Endothelial cell of umbilical vein (primary cell): Measurements from ENCODE around the gene TTLL11. TPM values are rescaled to one million over a fixed set of nuclear protein-coding genes. Genes with fewer than 3 reads are reported as not detected.

ENCODE experiments used
- BruUV-seq: library from RNA; stranded (reverse); fragments of 400-500 nt; replicated peaks from 2 replicates; lab custom pipeline; 2021; lab: Mats Ljungman, UMichigan
- CTCF ChIA-PET: fragments of 300-600, 350-600 bp; sonication (Branson Sonifier 250); formaldehyde crosslinking; loops from one replicate; lab custom pipeline; 2021; ENCODE audit warnings: antibody characterized with exemption, inconsistent platforms; lab: Charles Lee
- POLR2A ChIA-PET: fragments of 300-600, 350-600 bp; sonication (Branson Sonifier 250); formaldehyde crosslinking; loops from one replicate; lab custom pipeline; 2021; ENCODE audit warnings: antibody characterized with exemption, inconsistent platforms; lab: Charles Lee
- DNase-seq: peaks from one replicate; pipeline ENCODE4 v3.0.0-alpha.2; 2011; ENCODE audit warnings: low read depth, low spot score
- FAIRE-seq: peaks from 2 replicates; lab custom pipeline; 2011; peaks lifted over from hg19 to GRCh38; lab: Jason Lieb, UNC
- H2AFZ ChIP-seq: 2 replicates; pipeline ENCODE4 v1.6.0; 2012; ENCODE audit warnings: low read depth, low read length, control low read depth, inconsistent platforms
- H3K27ac ChIP-seq: 2 replicates; pipeline ENCODE4 v1.5.1; 2011; ENCODE audit warnings: low read depth, mild to moderate bottlenecking, control low read depth, low read length, moderate library complexity; ENCODE audit not compliant: insufficient read depth
- H3K27me3 ChIP-seq, 2 experiments: 2 replicates each; pipeline versions ENCODE4 v1.6.0 to v1.6.1; 2011; ENCODE audit warnings: low read length in 2 of 2, mixed read lengths in 1 of 2; ENCODE audit not compliant: control insufficient read depth in 2 of 2, insufficient read depth in 2 of 2
- H3K36me3 ChIP-seq, 2 experiments: 2 replicates in 1 of 2; 3 replicates in 1 of 2; pipeline ENCODE4 v1.5.1; 2011; ENCODE audit warnings: low read length in 2 of 2, mild to moderate bottlenecking in 1 of 2, moderate library complexity in 1 of 2; ENCODE audit not compliant: control insufficient read depth in 2 of 2, insufficient read depth in 2 of 2; ENCODE audit errors: extremely low read depth in 1 of 2
- H3K4me1 ChIP-seq: 3 replicates; pipeline ENCODE4 v1.5.1; 2011; ENCODE audit warnings: mild to moderate bottlenecking, low read length; ENCODE audit not compliant: control insufficient read depth, insufficient read depth; ENCODE audit errors: extremely low read depth
- H3K4me2 ChIP-seq: 2 replicates; pipeline ENCODE4 v1.6.1; 2011; ENCODE audit warnings: low read length, control low read depth, mixed read lengths; ENCODE audit not compliant: insufficient read depth
- H3K4me3 ChIP-seq, 3 experiments: fragments of 200-600 bp in 1 of 3; sonication (generic), shearing (Covaris generic) in 1 of 3; replicated peaks in 1 of 3; 2 replicates each; pipeline ENCODE4 v1.5.1; 2011 to 2016; ENCODE audit warnings: control low read depth in 3 of 3, low read length in 3 of 3, mild to moderate bottlenecking in 2 of 3, inconsistent platforms in 1 of 3, low read depth in 1 of 3, moderate library complexity in 1 of 3; ENCODE audit not compliant: insufficient read depth in 1 of 3
- H3K79me2 ChIP-seq: 2 replicates; pipeline ENCODE4 v1.6.0; 2012; ENCODE audit warnings: low read length, inconsistent platforms; ENCODE audit not compliant: control insufficient read depth, insufficient read depth
- H3K9ac ChIP-seq: replicated peaks from 2 replicates; pipeline ENCODE3; 2011; ENCODE audit warnings: low read length, control low read depth; ENCODE audit not compliant: insufficient read depth; ENCODE audit errors: extremely low read depth
- H3K9me1 ChIP-seq: replicated peaks from 3 replicates; pipeline ENCODE4 v1.6.0; 2011; ENCODE audit warnings: mild to moderate bottlenecking, low read length; ENCODE audit not compliant: control insufficient read depth, insufficient read depth; ENCODE audit errors: extremely low read depth
- H3K9me3 ChIP-seq: replicated peaks from 2 replicates; pipeline ENCODE4 v1.5.1; 2012; ENCODE audit warnings: low read length, inconsistent platforms; ENCODE audit not compliant: control insufficient read depth, insufficient read depth
- H4K20me1 ChIP-seq: replicated peaks from 2 replicates; pipeline ENCODE3; 2011; ENCODE audit warnings: mild to moderate bottlenecking, low read length; ENCODE audit not compliant: control insufficient read depth, insufficient read depth; ENCODE audit errors: extremely low read depth
- CTCF ChIP-seq, 2 donors: IDR thresholded peaks; 1 replicate in 1 of 2; 2 replicates in 1 of 2; pipeline ENCODE4 v1.5.1; 2011; ENCODE audit warnings: low read length in 2 of 2, mild to moderate bottlenecking in 2 of 2, moderate library complexity in 2 of 2, control low read depth in 1 of 2, inconsistent platforms in 1 of 2, low read depth in 1 of 2; ENCODE audit not compliant: insufficient read depth in 1 of 2; ENCODE audit errors: extremely low read depth in 1 of 2
- EZH2 ChIP-seq: IDR thresholded peaks from 2 replicates; pipeline ENCODE4 v1.6.1; 2012; ENCODE audit warnings: borderline replicate concordance, low read depth, mild to moderate bottlenecking, moderate library complexity, low read length, inconsistent platforms; ENCODE audit not compliant: severe bottlenecking
- FOS ChIP-seq: IDR thresholded peaks from 2 replicates; pipeline ENCODE4 v1.6.1; 2011; ENCODE audit warnings: mild to moderate bottlenecking, low read length, moderate library complexity, borderline replicate concordance; ENCODE audit not compliant: insufficient read depth
- GATA2 ChIP-seq: IDR thresholded peaks from 2 replicates; pipeline ENCODE4 v1.7.0; 2011; ENCODE audit warnings: low read depth, mild to moderate bottlenecking, moderate library complexity, mixed read lengths, low read length; ENCODE audit not compliant: insufficient read length, insufficient read depth
- JUN ChIP-seq: IDR thresholded peaks from 2 replicates; pipeline ENCODE4 v1.6.1; 2011; ENCODE audit warnings: borderline replicate concordance, low read depth; ENCODE audit not compliant: insufficient read length, insufficient read depth
- MAX ChIP-seq: IDR thresholded peaks from 2 replicates; pipeline ENCODE4 v1.6.1; 2011; ENCODE audit not compliant: insufficient read depth, insufficient read length
- MYC ChIP-seq: IDR thresholded peaks from one replicate; pipeline ENCODE4 v1.6.1; 2011; ENCODE audit warnings: mild to moderate bottlenecking, low read depth, low read length
- POLR2A ChIP-seq: IDR thresholded peaks from 2 replicates; pipeline ENCODE4 v1.6.1; 2012; ENCODE audit warnings: low read depth, mild to moderate bottlenecking, control low read depth, low read length
- POLR2AphosphoS5 ChIP-seq: IDR thresholded peaks from 2 replicates; pipeline ENCODE4 v1.6.1; 2012; ENCODE audit warnings: low read depth, mild to moderate bottlenecking, control low read depth, low read length, moderate library complexity; ENCODE audit not compliant: insufficient read depth
- dilution Hi-C: fragments of 300-500 bp; cut with MboI; formaldehyde crosslinking; loops from one replicate; pipeline ENCODE4 v1.15.0; 2019; ENCODE audit warnings: low sequenced_read_pairs; ENCODE audit not compliant: extremely low pct_ligation_motif_present
- intact Hi-C: fragments of 100-400 bp; cut with micrococcal nuclease; formaldehyde crosslinking; loops from one replicate; pipeline ENCODE4 v1.10.0; 2022
- polyA plus RNA-seq, 4 experiments: library from polyadenylated mRNA; depleted of rRNA in 3 of 4; stranded (reverse) in 3 of 4; unstranded in 1 of 4; fragments of >200 nt; gene quantifications; 2 replicates each; pipeline versions ENCODE4 v1.2.1 to v1.2.3, GENCODE V29; 2011 to 2012; ENCODE audit warnings: missing spikeins in 1 of 4
- total RNA-seq: library from RNA; stranded (reverse); gene quantifications from 2 replicates; pipeline ENCODE4 v1.2.3, GENCODE V29; 2021

TTLL11 gene
- total and polyA plus RNA-seq, 2 donors (not counting 3 experiments of a cell fraction or from before 2014, with no cell fraction given), result 4.9 to 5.1 TPM

GRCh38 chr9:122050167-122050566 is 42.9 kb downstream of the TTLL11 start:
- Histone ChIP-seq H3K9me1 (no peaks in the 10 kb centered on the region), H3K36me3 (no peaks in the 10 kb centered on the region), H2AFZ (no peak overlapping the region), H3K27me3 (no peaks in the 10 kb centered on the region), H3K4me3 (no peak overlapping the region), H3K4me1 (no peaks in the 10 kb centered on the region), H3K4me2 (no peak overlapping the region), H3K79me2 (no peaks in the 10 kb centered on the region), H3K27ac (no peak overlapping the region), H4K20me1 (no peaks in the 10 kb centered on the region), H3K9ac (no peak overlapping the region), H3K9me3 (no peaks in the 10 kb centered on the region)
- TF ChIP-seq MYC (no peak), GATA2 (no peak), EZH2 (no peak), MAX (no peak), CTCF (IDR thresholded peaks at IDR 0.05; ENCODE audit: extremely low read depth in 1 of 2, insufficient read depth in 1 of 2, low read depth in 1 of 2, low read length in 2 of 2) (no peak)
- ChIA-PET CTCF (interaction anchor here (1.2 kb wide), 1 partner anchor 42 kb away, joined by 3 read pairs; the partner anchor contains the start of gene TTLL11), POLR2A (no interaction called here)
- no TSS peak for BruUV-seq
- FAIRE-seq (no peak), DNase-seq (no peak)
- intact Hi-C loops (no loop called here), dilution Hi-C loops (no loop called here)

- CTCF ChIA-PET, result no interaction called here
- BruUV-seq, result no TSS peak
- intact Hi-C loops, result no loop called here
- POLR2A ChIA-PET, result interaction anchor here (0.7 kb wide), 1 partner anchor 550 kb away, joined by 5 read pairs; no protein-coding TSS in a partner anchor
- TF ChIP-seq CTCF (IDR thresholded peaks at IDR 0.05; ENCODE audit: extremely low read depth in 1 of 2, insufficient read depth in 1 of 2, low read depth in 1 of 2, low read length in 2 of 2) (no peak), FOS (no peak), JUN (no peak), MYC (no peak), MAX (no peak), EZH2 (no peak), POLR2AphosphoS5 (no peak), POLR2A (no peak), GATA2 (no peak)
- no peak overlapping the region for H2AFZ ChIP-seq
- no peak overlapping the region for H3K4me2 ChIP-seq
- no peaks in the 10 kb centered on the region for H3K9me1 ChIP-seq
- no peak overlapping the region for H3K4me3 ChIP-seq
- no peak overlapping the region for H3K27ac ChIP-seq
- H3K36me3 ChIP-seq, result no peaks in the 10 kb centered on the region
- H3K4me1 ChIP-seq, result peaks cover 2% of the 10 kb centered on the region
- H3K9ac ChIP-seq, result no peak overlapping the region
- no peaks in the 10 kb centered on the region for H3K9me3 ChIP-seq
- FAIRE-seq (no peak), DNase-seq (no peak)
- H3K27me3 ChIP-seq, result no peaks in the 10 kb centered on the region
- H3K79me2 ChIP-seq, result no peaks in the 10 kb centered on the region
- no peaks in the 10 kb centered on the region for H4K20me1 ChIP-seq
- dilution Hi-C loops, result no loop called here
Observed at GRCh38 chr9:122042056-122042455, 51.1 kb downstream of the TTLL11 start.
